GM12891 (cell line): Measurements from ENCODE around the gene MYBPC1.

Experiments
- POLR2A ChIP-seq: IDR thresholded peaks from 2 replicates; pipeline ENCODE4 v1.6.1; 2011; ENCODE audit warnings: low read depth, low read length, control low read depth
- POLR2AphosphoS5 ChIP-seq: IDR thresholded peaks from 2 replicates; pipeline ENCODE4 v1.6.1; 2011; ENCODE audit warnings: low read depth, low read length, control low read depth
- SPI1 ChIP-seq: IDR thresholded peaks from 2 replicates; pipeline ENCODE4 v1.6.1; 2011; ENCODE audit warnings: low read depth, low read length, control low read depth

GRCh38 chr12:101612160-101612916 is 17.6 kb downstream of the MYBPC1 start:
- no peak for TF ChIP-seq POLR2A
- no peak for TF ChIP-seq POLR2AphosphoS5
- no peak for TF ChIP-seq SPI1
